GM06990 (cell line): ENCODE measurements around the gene LRFN4.
A peak's percentile ranks its signal among the peaks of the same experiment; 100 is the strongest.

Experiments used
- DNase-seq: peaks from one replicate; pipeline ENCODE4 v3.0.0-alpha.2; 2011; ENCODE audit not compliant: insufficient read length; ENCODE audit errors: extremely low read depth
- H3K27me3 ChIP-seq: replicated peaks from 2 replicates; pipeline ENCODE4 v1.6.0; 2011; ENCODE audit warnings: low read length; ENCODE audit not compliant: control insufficient read depth, insufficient read depth
- H3K36me3 ChIP-seq: 2 replicates; pipeline ENCODE4 v1.5.1; 2011; ENCODE audit warnings: low read length; ENCODE audit not compliant: control insufficient read depth, insufficient read depth
- H3K4me3 ChIP-seq: replicated peaks from 2 replicates; pipeline ENCODE4 v1.5.1; 2011; ENCODE audit warnings: low read depth, mild to moderate bottlenecking, control low read depth, low read length
- TF ChIP-seq, protein P1 (sequence below): IDR thresholded peaks from 2 replicates; pipeline ENCODE4 v1.5.1; 2011; ENCODE audit warnings: low read length, control low read depth, mild to moderate bottlenecking, inconsistent platforms; ENCODE audit not compliant: insufficient read depth, poor library complexity, severe bottlenecking

Gene LRFN4

DNA sequence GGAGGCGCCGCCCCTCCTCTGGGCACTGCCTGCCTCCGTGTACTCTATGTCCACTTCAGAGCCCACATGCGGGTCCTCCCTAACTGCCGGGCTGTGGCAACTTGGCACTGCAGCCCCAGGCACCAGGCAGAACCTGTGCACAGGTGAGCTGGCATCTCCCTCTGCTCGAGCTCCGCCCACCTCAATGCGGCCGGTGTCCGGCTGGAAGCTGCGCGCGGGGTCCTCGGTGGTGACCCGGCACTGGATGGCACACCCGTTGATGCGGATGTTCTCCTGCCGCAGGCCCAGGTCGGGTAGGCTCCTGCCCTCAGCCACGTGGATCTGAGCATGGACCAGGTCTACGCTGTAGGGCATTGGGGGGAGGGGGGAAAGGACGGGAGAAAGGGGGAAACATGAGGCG, 9.1 kb downstream of the LRFN4 start:
- Histone ChIP-seq H3K4me3 (no peak overlapping the region), H3K27me3 (no peaks in the 10 kb centered on the region), H3K36me3 (no peaks in the 10 kb centered on the region; the same call in 1 of the 2 replicates)
- DNase-seq = no peak
- TF ChIP-seq, protein P1, sequence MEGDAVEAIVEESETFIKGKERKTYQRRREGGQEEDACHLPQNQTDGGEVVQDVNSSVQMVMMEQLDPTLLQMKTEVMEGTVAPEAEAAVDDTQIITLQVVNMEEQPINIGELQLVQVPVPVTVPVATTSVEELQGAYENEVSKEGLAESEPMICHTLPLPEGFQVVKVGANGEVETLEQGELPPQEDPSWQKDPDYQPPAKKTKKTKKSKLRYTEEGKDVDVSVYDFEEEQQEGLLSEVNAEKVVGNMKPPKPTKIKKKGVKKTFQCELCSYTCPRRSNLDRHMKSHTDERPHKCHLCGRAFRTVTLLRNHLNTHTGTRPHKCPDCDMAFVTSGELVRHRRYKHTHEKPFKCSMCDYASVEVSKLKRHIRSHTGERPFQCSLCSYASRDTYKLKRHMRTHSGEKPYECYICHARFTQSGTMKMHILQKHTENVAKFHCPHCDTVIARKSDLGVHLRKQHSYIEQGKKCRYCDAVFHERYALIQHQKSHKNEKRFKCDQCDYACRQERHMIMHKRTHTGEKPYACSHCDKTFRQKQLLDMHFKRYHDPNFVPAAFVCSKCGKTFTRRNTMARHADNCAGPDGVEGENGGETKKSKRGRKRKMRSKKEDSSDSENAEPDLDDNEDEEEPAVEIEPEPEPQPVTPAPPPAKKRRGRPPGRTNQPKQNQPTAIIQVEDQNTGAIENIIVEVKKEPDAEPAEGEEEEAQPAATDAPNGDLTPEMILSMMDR = no peak

DNA sequence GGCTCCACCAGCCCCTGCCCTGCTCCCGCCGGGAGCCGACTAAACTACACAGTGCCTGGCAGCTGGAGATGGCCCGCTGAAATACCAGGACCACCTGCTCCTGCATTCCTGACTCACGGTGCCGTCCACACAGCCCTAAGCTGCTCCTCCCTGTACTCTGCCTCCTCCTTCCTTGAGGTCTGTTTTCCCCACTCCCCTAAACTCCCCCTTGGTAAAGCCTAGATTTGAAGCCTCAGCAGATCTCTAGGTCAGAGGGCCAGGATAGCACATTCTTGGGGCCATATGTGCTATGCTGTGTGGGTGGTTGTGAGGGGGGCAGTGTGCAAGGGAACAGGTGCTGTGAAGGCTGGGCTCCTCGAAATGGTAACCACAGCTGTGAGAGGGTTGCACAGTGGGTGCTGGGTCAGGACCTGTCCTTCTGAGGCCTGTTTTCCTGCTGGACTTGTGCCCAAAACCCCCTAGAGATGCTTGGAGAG, 9.7 kb downstream of the LRFN4 start:
- Histone ChIP-seq H3K36me3 (no peaks in the 10 kb centered on the region; the same call in 1 of the 2 replicates), H3K4me3 (no peak overlapping the region), H3K27me3 (no peaks in the 10 kb centered on the region)
- no peak for DNase-seq
- TF ChIP-seq, protein P1 = no peak

DNA sequence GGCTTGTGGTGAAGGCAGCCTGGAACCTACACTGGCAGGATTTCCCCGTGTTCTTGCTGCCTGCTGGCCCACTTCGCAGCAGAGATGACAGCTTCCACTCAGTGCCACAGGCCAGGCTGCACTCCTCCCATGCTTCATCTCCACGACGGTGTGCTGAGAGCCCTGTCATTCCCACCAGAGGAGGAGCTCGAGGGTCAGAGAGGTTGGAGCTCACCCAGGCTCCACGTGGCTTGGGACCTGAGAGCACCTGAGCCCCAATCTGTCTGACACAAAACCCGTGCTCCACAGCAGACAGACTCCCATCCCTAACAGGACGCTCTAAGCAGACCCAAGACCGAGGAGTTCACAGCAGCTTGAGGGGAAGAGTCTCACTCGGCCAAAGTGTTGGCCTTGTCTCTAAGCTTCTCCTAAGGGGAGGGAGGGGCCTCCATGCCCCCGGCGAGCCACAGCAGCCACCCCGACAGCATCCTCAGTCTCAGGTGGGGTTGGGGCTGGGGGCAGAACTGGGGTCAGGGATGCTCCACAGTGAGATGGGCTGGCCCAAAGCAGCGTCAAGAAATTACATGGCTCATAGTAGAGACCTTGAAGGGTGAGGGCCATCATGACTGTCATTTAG, 10.7 kb downstream of the LRFN4 start:
- Histone ChIP-seq H3K4me3 (no peak overlapping the region), H3K27me3 (no peaks in the 10 kb centered on the region), H3K36me3 (no peaks in the 10 kb centered on the region; the same call in 1 of the 2 replicates)
- no peak for DNase-seq
- TF ChIP-seq, protein P1 = peak; percentile 19

DNA sequence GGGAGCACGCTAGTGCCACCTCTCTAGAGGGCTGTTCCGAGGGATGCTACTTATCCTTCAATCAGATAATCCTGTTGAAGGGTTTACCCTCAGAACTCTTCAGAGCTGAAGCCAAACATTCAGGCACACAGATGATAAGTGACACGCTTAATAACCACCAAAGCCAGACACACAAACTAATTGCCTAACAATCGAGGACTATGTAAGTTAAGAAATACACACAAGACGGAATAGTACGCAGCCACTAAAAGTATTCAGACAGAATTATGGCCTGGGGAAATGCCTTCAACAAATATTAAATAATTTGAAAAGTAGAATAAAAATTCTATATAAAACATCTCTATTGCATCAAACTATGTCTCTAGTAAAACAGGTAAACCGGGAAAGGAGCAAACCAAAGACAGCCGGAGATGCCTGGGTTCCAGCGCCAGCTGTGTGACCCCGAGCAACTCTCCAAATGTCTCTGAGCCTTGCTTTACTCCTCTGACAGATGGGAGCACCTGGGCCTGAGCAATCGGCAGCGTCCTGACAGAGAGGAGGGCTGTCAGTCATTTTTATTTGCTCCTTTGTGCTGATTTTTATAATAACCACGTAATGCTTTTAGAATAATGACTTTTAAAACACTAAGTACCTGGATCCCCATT, 11.3 kb downstream of the LRFN4 start:
- Histone ChIP-seq H3K36me3 (no peaks in the 10 kb centered on the region; the same call in 1 of the 2 replicates), H3K27me3 (no peaks in the 10 kb centered on the region), H3K4me3 (no peak overlapping the region)
- TF ChIP-seq, protein P1 = no peak
- no peak for DNase-seq

DNA sequence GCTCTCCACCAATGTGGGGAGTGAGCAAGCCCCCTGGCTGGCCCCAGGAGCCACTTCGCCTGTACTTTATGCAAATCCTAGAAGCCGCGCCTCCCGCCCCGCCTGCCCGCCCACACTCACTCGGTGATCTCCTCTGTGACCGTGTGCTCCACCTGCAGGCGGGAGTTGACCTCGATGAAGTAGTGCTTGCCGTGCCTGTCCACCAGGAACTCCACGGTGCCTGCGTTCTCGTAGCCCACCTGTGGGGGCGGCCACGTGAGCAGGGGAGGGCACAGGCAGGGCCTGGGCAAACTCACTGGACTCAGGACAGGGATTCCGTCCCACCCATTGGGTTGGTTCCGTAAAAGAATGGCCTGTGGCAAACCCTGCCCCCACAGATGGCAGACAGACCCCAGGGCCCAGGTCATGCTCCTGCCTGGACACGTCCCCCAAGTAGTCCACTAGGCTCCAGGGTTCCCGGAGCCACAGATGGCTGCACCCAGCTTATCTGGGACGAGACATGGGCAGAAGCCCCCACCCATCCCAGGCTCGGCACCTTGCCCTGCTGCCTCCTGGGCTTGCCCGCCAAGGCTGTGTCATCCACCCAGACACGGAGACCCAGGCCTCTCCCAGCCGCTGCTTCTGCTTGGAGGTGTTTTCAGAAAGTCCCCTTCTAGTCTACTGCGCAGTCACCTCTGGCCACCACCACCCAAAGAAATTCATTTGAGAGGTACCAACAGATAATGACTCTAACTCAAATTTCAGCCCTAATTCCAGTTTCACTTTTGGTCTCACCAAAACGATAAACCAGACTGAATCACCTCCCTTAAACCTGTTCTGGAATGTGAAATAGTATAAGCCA, 12.1 kb downstream of the LRFN4 start:
- DNase-seq = peak; percentile 83
- Histone ChIP-seq H3K27me3 (no peaks in the 10 kb centered on the region), H3K4me3 (no peak overlapping the region), H3K36me3 (no peaks in the 10 kb centered on the region; the same call in 1 of the 2 replicates)
- TF ChIP-seq, protein P1 = peak; percentile 72
